GM06990 (cell line): ENCODE results near the gene GPRIN2.

ENCODE experiments used
- DNase-seq: peaks from one replicate; pipeline ENCODE4 v3.0.0-alpha.2; 2011; ENCODE audit not compliant: insufficient read length; ENCODE audit errors: extremely low read depth
- H3K27me3 ChIP-seq: replicated peaks from 2 replicates; pipeline ENCODE4 v1.6.0; 2011; ENCODE audit warnings: low read length; ENCODE audit not compliant: control insufficient read depth, insufficient read depth
- H3K36me3 ChIP-seq: 2 replicates; pipeline ENCODE4 v1.5.1; 2011; ENCODE audit warnings: low read length; ENCODE audit not compliant: control insufficient read depth, insufficient read depth
- H3K4me3 ChIP-seq: replicated peaks from 2 replicates; pipeline ENCODE4 v1.5.1; 2011; ENCODE audit warnings: low read depth, mild to moderate bottlenecking, control low read depth, low read length
- CTCF ChIP-seq: IDR thresholded peaks from 2 replicates; pipeline ENCODE4 v1.5.1; 2011; ENCODE audit warnings: low read length, control low read depth, mild to moderate bottlenecking, inconsistent platforms; ENCODE audit not compliant: insufficient read depth, poor library complexity, severe bottlenecking

GPRIN2 gene

GRCh38 chr10:46549171-46550075 lies 7.0 kb downstream of the GPRIN2 start:
- no peak for TF ChIP-seq CTCF
- H3K4me3 ChIP-seq, result no peak overlapping the region
- DNase-seq, result no peak
- H3K36me3 ChIP-seq, result no peaks in the 10 kb centered on the region
- H3K27me3 ChIP-seq, result peaks cover 3% of the 10 kb centered on the region; the same call in 1 of the 2 replicates

- peaks cover 3% of the 10 kb centered on the region; the same call in 1 of the 2 replicates for H3K27me3 ChIP-seq
- H3K36me3 ChIP-seq, result no peaks in the 10 kb centered on the region
- no peak for DNase-seq
- H3K4me3 ChIP-seq, result no peak overlapping the region
- no peak for TF ChIP-seq CTCF
Measured at GRCh38 chr10:46548498-46549090, 7.9 kb downstream of the GPRIN2 start.

GRCh38 chr10:46547541-46548497 lies 8.6 kb downstream of the GPRIN2 start:
- no peak for DNase-seq
- H3K36me3 ChIP-seq, result no peaks in the 10 kb centered on the region
- H3K27me3 ChIP-seq, result peaks cover 3% of the 10 kb centered on the region; the same call in 1 of the 2 replicates
- no peak overlapping the region for H3K4me3 ChIP-seq
- TF ChIP-seq CTCF, result no peak

- H3K27me3 ChIP-seq, result no peaks in the 10 kb centered on the region; the same call in 1 of the 2 replicates
- H3K4me3 ChIP-seq, result no peak overlapping the region
- H3K36me3 ChIP-seq, result no peaks in the 10 kb centered on the region
- DNase-seq, result no peak
- no peak for TF ChIP-seq CTCF
Measured at GRCh38 chr10:46546591-46547540, 9.6 kb downstream of the GPRIN2 start.
